MM.1S (cell line): Measurements from ENCODE around the gene PTPRZ1.

Experiments used
- DNase-seq: peaks from one replicate; pipeline ENCODE4 v3.0.0-alpha.2; 2015
- H2AFZ ChIP-seq: fragments of 300-600 bp; sonication (generic); 2 replicates; pipeline ENCODE4 v1.6.0; 2016; ENCODE audit warnings: antibody characterized with exemption, low read length
- H3F3A ChIP-seq: fragments of 300-600 bp; sonication (generic); 2 replicates; pipeline ENCODE4 v1.6.1; 2016; ENCODE audit warnings: mild to moderate bottlenecking, antibody characterized with exemption, low read length, moderate library complexity, mixed read lengths; ENCODE audit not compliant: insufficient read depth
- H3K27ac ChIP-seq: fragments of 300-600 bp; sonication (generic); 2 replicates; pipeline ENCODE4 v1.5.1; 2016; ENCODE audit warnings: mild to moderate bottlenecking, low read length
- H3K27me3 ChIP-seq: fragments of 300-600 bp; sonication (generic); replicated peaks from 2 replicates; pipeline ENCODE4 v1.6.0; 2016; ENCODE audit warnings: low read length; ENCODE audit not compliant: insufficient read depth
- H3K36me3 ChIP-seq: fragments of 300-600 bp; sonication (generic); replicated peaks from 2 replicates; pipeline ENCODE4 v1.6.1; 2016; ENCODE audit warnings: mild to moderate bottlenecking, low read length, mixed read lengths; ENCODE audit not compliant: insufficient read depth
- H3K4me1 ChIP-seq: fragments of 300-600 bp; sonication (generic); 2 replicates; pipeline ENCODE4 v1.6.1; 2016; ENCODE audit warnings: low read length, mixed read lengths
- H3K4me2 ChIP-seq: fragments of 300-600 bp; sonication (generic); 2 replicates; pipeline ENCODE4 v1.6.0; 2016; ENCODE audit warnings: low read depth, low read length
- H3K4me3 ChIP-seq: fragments of 300-600 bp; sonication (generic); 2 replicates; pipeline ENCODE4 v1.5.1; 2016; ENCODE audit warnings: low read length, mixed read lengths
- H3K79me2 ChIP-seq: fragments of 300-600 bp; sonication (generic); 2 replicates; pipeline ENCODE4 v1.6.1; 2016; ENCODE audit warnings: mixed run types, low read length, mixed read lengths
- H3K9ac ChIP-seq: fragments of 300-600 bp; sonication (generic); 2 replicates; pipeline ENCODE4 v1.6.1; 2016; ENCODE audit warnings: low read length, mixed read lengths
- H3K9me2 ChIP-seq: fragments of 300-600 bp; sonication (generic); replicated peaks from 2 replicates; pipeline ENCODE4 v1.6.1; 2016; ENCODE audit warnings: mild to moderate bottlenecking, low read length, mixed read lengths; ENCODE audit not compliant: insufficient read depth
- H3K9me3 ChIP-seq: fragments of 300-600 bp; sonication (generic); replicated peaks from 2 replicates; pipeline ENCODE4 v1.6.1; 2016; ENCODE audit warnings: mild to moderate bottlenecking, low read length, mixed read lengths; ENCODE audit not compliant: insufficient read depth
- H4K20me1 ChIP-seq: fragments of 300-600 bp; sonication (generic); 2 replicates; pipeline ENCODE4 v1.6.1; 2016; ENCODE audit warnings: mild to moderate bottlenecking, low read length, moderate library complexity, mixed read lengths; ENCODE audit not compliant: insufficient read depth
- CTCF ChIP-seq: fragments of 300-600 bp; sonication (generic); IDR thresholded peaks from 2 replicates; pipeline ENCODE4 v1.5.1; 2016; ENCODE audit warnings: antibody characterized with exemption, low read length, mixed read lengths
- EZH2 ChIP-seq: fragments of 300-600 bp; sonication (generic); optimal IDR thresholded peaks from 2 replicates; pipeline ENCODE3; 2017; ENCODE audit warnings: low read depth, mild to moderate bottlenecking, antibody characterized with exemption, low read length, mixed read lengths
- EZH2phosphoT487 ChIP-seq: fragments of 300-600 bp; sonication (generic); IDR thresholded peaks from 2 replicates; pipeline ENCODE4 v1.6.1; 2018; ENCODE audit warnings: antibody characterized with exemption, low read length

The PTPRZ1 gene

DNA sequence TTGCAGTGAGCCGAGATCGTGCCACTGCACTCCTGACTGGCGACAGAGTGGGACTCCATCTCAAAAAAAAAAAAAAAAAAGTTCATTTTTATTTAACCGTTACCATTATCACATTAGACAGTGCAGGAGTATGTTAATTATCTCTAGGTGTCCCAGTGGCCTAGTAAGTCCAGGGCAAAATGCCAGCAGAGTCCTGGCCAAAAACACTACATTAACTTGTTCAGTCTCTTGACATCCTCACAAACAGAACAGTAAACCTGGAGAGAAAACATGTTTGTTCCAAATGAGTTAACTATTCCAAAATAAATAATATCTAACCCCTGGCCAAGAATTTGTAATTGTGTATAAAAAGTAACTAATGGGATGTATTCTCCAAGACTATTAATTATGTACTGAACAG is 43.2 kb downstream of the PTPRZ1 start:
- no peak overlapping the region for H3K27ac ChIP-seq
- H4K20me1 ChIP-seq = no peaks in the 10 kb centered on the region
- H3K79me2 ChIP-seq = no peaks in the 10 kb centered on the region
- TF ChIP-seq EZH2phosphoT487 (no peak), CTCF (no peak), EZH2 (no peak)
- no peak overlapping the region for H3K4me3 ChIP-seq
- no peaks in the 10 kb centered on the region for H3K36me3 ChIP-seq
- no peaks in the 10 kb centered on the region for H3K9me3 ChIP-seq
- no peaks in the 10 kb centered on the region for H3K9me2 ChIP-seq
- no peak overlapping the region for H3K4me2 ChIP-seq
- H3K27me3 ChIP-seq = no peaks in the 10 kb centered on the region
- H2AFZ ChIP-seq = no peak overlapping the region
- peaks cover 5% of the 10 kb centered on the region; the same call in 1 of the 2 replicates for H3F3A ChIP-seq
- no peak for DNase-seq
- H3K4me1 ChIP-seq = peaks cover 16% of the 10 kb centered on the region
- no peak overlapping the region for H3K9ac ChIP-seq

GRCh38 chr7:121919986-121920385 is 47.0 kb downstream of the PTPRZ1 start:
- Histone ChIP-seq H3K27me3 (no peaks in the 10 kb centered on the region), H3K4me1 (no peaks in the 10 kb centered on the region), H3K9me2 (no peaks in the 10 kb centered on the region), H3K27ac (no peak overlapping the region), H3K36me3 (no peaks in the 10 kb centered on the region), H2AFZ (no peak overlapping the region), H3F3A (no peaks in the 10 kb centered on the region), H3K9ac (no peak overlapping the region), H3K79me2 (no peaks in the 10 kb centered on the region), H3K4me2 (no peak overlapping the region), H3K4me3 (no peak overlapping the region), H4K20me1 (no peaks in the 10 kb centered on the region), H3K9me3 (no peaks in the 10 kb centered on the region)
- DNase-seq = no peak
- TF ChIP-seq EZH2phosphoT487 (no peak), CTCF (no peak), EZH2 (no peak)

DNA sequence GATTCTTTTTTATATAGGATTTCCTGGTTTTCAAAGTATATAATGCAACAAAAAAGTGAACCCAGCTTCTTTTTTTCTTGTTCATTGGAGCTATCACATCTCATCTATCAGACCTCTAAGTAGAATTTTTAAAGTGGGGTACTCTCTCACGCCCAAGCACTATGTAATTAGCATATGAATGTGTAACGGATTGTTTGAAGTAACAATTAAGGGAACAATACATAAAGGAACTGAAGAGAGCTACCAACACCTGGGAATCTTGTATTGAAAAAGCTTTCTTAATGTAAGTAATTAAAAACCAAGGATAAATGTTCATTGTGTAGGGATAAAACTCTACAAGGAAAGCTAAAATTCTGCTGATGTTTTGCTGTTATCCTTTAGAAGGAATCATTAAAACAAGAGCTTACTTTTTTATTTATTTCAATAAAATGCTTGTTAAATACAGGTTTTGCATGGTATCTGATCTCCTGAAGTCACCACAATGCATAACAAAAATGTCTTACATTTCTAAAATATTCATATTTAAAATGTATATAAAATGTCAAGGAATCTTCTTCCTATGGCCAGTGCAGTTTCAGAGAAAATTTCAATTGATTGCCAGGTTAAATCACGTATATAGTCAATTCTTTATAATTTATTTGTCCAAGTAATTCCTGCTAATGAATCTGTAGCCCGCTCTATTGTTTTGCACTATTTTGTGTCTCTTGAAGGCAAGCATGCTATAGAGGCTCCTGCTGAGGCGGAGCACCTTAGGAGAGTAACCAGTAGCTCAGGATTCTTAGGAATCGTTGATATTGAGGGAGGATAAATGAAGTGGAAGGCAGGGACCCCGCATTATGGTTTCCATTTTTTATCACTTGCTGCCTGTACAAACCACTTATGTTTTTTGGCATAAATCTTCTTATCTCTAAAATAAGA is 51.6 kb downstream of the PTPRZ1 start:
- Histone ChIP-seq H3K27ac (no peak overlapping the region), H3K9me2 (no peaks in the 10 kb centered on the region), H2AFZ (no peak overlapping the region), H3K4me1 (no peaks in the 10 kb centered on the region), H3K9ac (no peak overlapping the region), H3K79me2 (no peaks in the 10 kb centered on the region), H4K20me1 (no peaks in the 10 kb centered on the region), H3K36me3 (no peaks in the 10 kb centered on the region), H3F3A (no peaks in the 10 kb centered on the region), H3K4me3 (no peak overlapping the region), H3K9me3 (no peaks in the 10 kb centered on the region), H3K4me2 (no peak overlapping the region), H3K27me3 (no peaks in the 10 kb centered on the region)
- DNase-seq = no peak
- TF ChIP-seq EZH2phosphoT487 (no peak), CTCF (no peak), EZH2 (no peak)
